Epidermal melanocyte (primary cell): Measurements from ENCODE around the gene SLC9C2.
"Not testable (repeated sequence)": the region's sequence is repeated elsewhere in the genome, so short reads cannot be mapped to it uniquely, and the experiment has no call there.

Source experiments
- DNase-seq: peaks from one replicate; pipeline ENCODE4 v3.0.0; 2011; ENCODE audit warnings: low spot score; ENCODE audit not compliant: insufficient read length

The SLC9C2 gene

GRCh38 chr1:173581383-173582079 is 21.3 kb downstream of the SLC9C2 start:
- DNase-seq: no peak

GRCh38 chr1:173580658-173581057 is 22.2 kb downstream of the SLC9C2 start:
- DNase-seq: no peak

- DNase-seq: no peak
Observed at GRCh38 chr1:173580071-173580470, 22.8 kb downstream of the SLC9C2 start.

GRCh38 chr1:173573596-173573995 is 29.3 kb downstream of the SLC9C2 start:
- no peak for DNase-seq

GRCh38 chr1:173572201-173572873 is 30.5 kb downstream of the SLC9C2 start:
- DNase-seq: no peak

GRCh38 chr1:173570370-173571007 is 32.4 kb downstream of the SLC9C2 start:
- no peak for DNase-seq

- no peak for DNase-seq
Observed at GRCh38 chr1:173568483-173568882, 34.4 kb downstream of the SLC9C2 start.

- DNase-seq: not testable (repeated sequence)
Observed at GRCh38 chr1:173563846-173564245, 39.0 kb downstream of the SLC9C2 start.

- DNase-seq: no peak
Observed at GRCh38 chr1:173562813-173563212, 40.1 kb downstream of the SLC9C2 start.

- DNase-seq: no peak
Observed at GRCh38 chr1:173561263-173561662, 41.6 kb downstream of the SLC9C2 start.

GRCh38 chr1:173560285-173560880 is 42.5 kb downstream of the SLC9C2 start:
- DNase-seq: no peak

GRCh38 chr1:173555651-173556305 is 47.1 kb downstream of the SLC9C2 start:
- no peak for DNase-seq

- DNase-seq: no peak
Observed at GRCh38 chr1:173554541-173555250, 48.2 kb downstream of the SLC9C2 start.

GRCh38 chr1:173554089-173554488 is 48.8 kb downstream of the SLC9C2 start:
- DNase-seq: no peak

- no peak for DNase-seq
Observed at GRCh38 chr1:173553312-173553711, 49.6 kb downstream of the SLC9C2 start.

GRCh38 chr1:173551699-173552098 is 51.2 kb downstream of the SLC9C2 start:
- DNase-seq: no peak

- DNase-seq: no peak
Observed at GRCh38 chr1:173549813-173550212, 53.1 kb downstream of the SLC9C2 start.

- no peak for DNase-seq
Observed at GRCh38 chr1:173545688-173546087, 57.2 kb downstream of the SLC9C2 start.

GRCh38 chr1:173536223-173536622 is 66.6 kb downstream of the SLC9C2 start:
- no peak for DNase-seq

GRCh38 chr1:173532237-173532636 is 70.6 kb downstream of the SLC9C2 start:
- DNase-seq: no peak
